ENCODE data around the gene ISOC2. TPM values are rescaled to one million over a fixed set of nuclear protein-coding genes. Genes with fewer than 3 reads are reported as not detected.
"Not testable (repeated sequence)": the region's sequence is repeated elsewhere in the genome, so short reads cannot be mapped to it uniquely, and the experiment has no call there.

Gene ISOC2
- total RNA-seq, 1 donor from 2014 or later, result 39.8 TPM

GRCh38 chr19:55419624-55420236 is 41.7 kb downstream of the ISOC2 start:
- Mint-ChIP-seq H3K36me3 (ENCODE audit: low read depth) (no peaks in the 10 kb centered on the region), H3K27ac (ENCODE audit: unreplicated experiment) (no peak overlapping the region), H3K9me3 (ENCODE audit: low read depth) (no peaks in the 10 kb centered on the region), H3K4me1 (ENCODE audit: low read depth) (no peaks in the 10 kb centered on the region), H3K4me3 (ENCODE audit: unreplicated experiment) (no peak overlapping the region), H3K27me3 (ENCODE audit: low read depth) (peaks cover 14% of the 10 kb centered on the region)
- no peak for TF ChIP-seq CTCF (IDR thresholded peaks at IDR 0.05)
- DNase-seq (ENCODE audit: low spot score), result no peak

GRCh38 chr19:55419103-55419502 is 42.3 kb downstream of the ISOC2 start:
- Mint-ChIP-seq H3K4me3 (ENCODE audit: unreplicated experiment) (no peak overlapping the region), H3K4me1 (ENCODE audit: low read depth) (no peaks in the 10 kb centered on the region), H3K27ac (ENCODE audit: unreplicated experiment) (no peak overlapping the region), H3K27me3 (ENCODE audit: low read depth) (peaks cover 13% of the 10 kb centered on the region), H3K9me3 (ENCODE audit: low read depth) (no peaks in the 10 kb centered on the region), H3K36me3 (ENCODE audit: low read depth) (no peaks in the 10 kb centered on the region)
- no peak for TF ChIP-seq CTCF (IDR thresholded peaks at IDR 0.05)
- no peak for DNase-seq (ENCODE audit: low spot score)

GRCh38 chr19:55418185-55418584 is 43.3 kb downstream of the ISOC2 start:
- DNase-seq (ENCODE audit: low spot score), result no peak
- Mint-ChIP-seq H3K9me3 (ENCODE audit: low read depth) (no peaks in the 10 kb centered on the region), H3K27me3 (ENCODE audit: low read depth) (peaks cover 8% of the 10 kb centered on the region), H3K36me3 (ENCODE audit: low read depth) (no peaks in the 10 kb centered on the region), H3K4me1 (ENCODE audit: low read depth) (no peaks in the 10 kb centered on the region), H3K4me3 (ENCODE audit: unreplicated experiment) (no peak overlapping the region), H3K27ac (ENCODE audit: unreplicated experiment) (no peak overlapping the region)
- peak; percentile 92 for TF ChIP-seq CTCF (IDR thresholded peaks at IDR 0.05)

- Mint-ChIP-seq H3K4me1 (ENCODE audit: low read depth) (peaks cover 22% of the 10 kb centered on the region), H3K4me3 (ENCODE audit: unreplicated experiment) (no peak overlapping the region), H3K27me3 (ENCODE audit: low read depth) (peaks cover 2% of the 10 kb centered on the region), H3K27ac (ENCODE audit: unreplicated experiment) (no peak overlapping the region), H3K9me3 (ENCODE audit: low read depth) (peaks cover 9% of the 10 kb centered on the region), H3K36me3 (ENCODE audit: low read depth) (peaks cover 14% of the 10 kb centered on the region)
- DNase-seq (ENCODE audit: low spot score), result no peak
- TF ChIP-seq CTCF (IDR thresholded peaks at IDR 0.05), result no peak
These were observed 51.3 kb downstream of the ISOC2 start for GRCh38 chr19:55410168-55410567.

GRCh38 chr19:55409179-55409578 is 52.3 kb downstream of the ISOC2 start:
- peak overlapping the region; percentile 98 for H3K27ac Mint-ChIP-seq (ENCODE audit: unreplicated experiment)

GRCh38 chr19:55408533-55408872 is 52.9 kb downstream of the ISOC2 start:
- H3K9me3 Mint-ChIP-seq (ENCODE audit: low read depth), result peaks cover 9% of the 10 kb centered on the region
- H3K4me1 Mint-ChIP-seq (ENCODE audit: low read depth), result peaks cover 26% of the 10 kb centered on the region
- no peaks in the 10 kb centered on the region for H3K27me3 Mint-ChIP-seq (ENCODE audit: low read depth)
- DNase-seq (ENCODE audit: low spot score), result no peak
- peaks cover 19% of the 10 kb centered on the region for H3K36me3 Mint-ChIP-seq (ENCODE audit: low read depth)
- no peak for TF ChIP-seq CTCF (IDR thresholded peaks at IDR 0.05)
- peak overlapping the region; percentile 86 for H3K4me3 Mint-ChIP-seq (ENCODE audit: unreplicated experiment)
- peak overlapping the region; percentile 98 for H3K27ac Mint-ChIP-seq (ENCODE audit: unreplicated experiment)

More at GRCh38 chr19:55409179-55409578, 52.3 kb downstream of the ISOC2 start:
- H3K27me3 Mint-ChIP-seq (ENCODE audit: low read depth); H3K4me3 Mint-ChIP-seq (ENCODE audit: unreplicated experiment); H3K9me3 Mint-ChIP-seq (ENCODE audit: low read depth); DNase-seq (ENCODE audit: low spot score): not testable (repeated sequence)
- Mint-ChIP-seq H3K36me3 (ENCODE audit: low read depth) (peaks cover 14% of the 10 kb centered on the region), H3K4me1 (ENCODE audit: low read depth) (peaks cover 22% of the 10 kb centered on the region)
